Measurements from ENCODE around the gene SPOUT1. TPM values are rescaled to one million over a fixed set of nuclear protein-coding genes. Genes with fewer than 3 reads are reported as not detected.

The SPOUT1 gene
- total and polyA plus RNA-seq, 2 donors (not counting 1 experiment from before 2014, with no cell fraction given): 73.0 to 86.4 TPM

- no peak for ATAC-seq (ENCODE audit: low read depth)
- H3K27me3 ChIP-seq (replicated peaks in 1 of 4; ENCODE audit: control extremely low read depth in 1 of 4, control insufficient read depth in 3 of 4, insufficient read depth in 4 of 4, low read length in 3 of 4): no peaks in the 10 kb centered on the region
- no peaks in the 10 kb centered on the region for H3K36me3 ChIP-seq (replicated peaks in 1 of 2; ENCODE audit: control extremely low read depth in 1 of 2, control insufficient read depth in 1 of 2, extremely low read depth in 1 of 2, insufficient read depth in 2 of 2, low read length in 1 of 2)
- no peak overlapping the region for H3K9ac ChIP-seq (ENCODE audit: low read length)
- H2AFZ ChIP-seq (ENCODE audit: insufficient read depth, low read depth, low read length, poor library complexity, severe bottlenecking): no peak overlapping the region
- H3K4me1 ChIP-seq (ENCODE audit: control insufficient read depth in 2 of 2, insufficient read depth in 2 of 2, low read length in 2 of 2): no peaks in the 10 kb centered on the region
- H3K4me3 ChIP-seq (ENCODE audit: control extremely low read depth in 1 of 5, extremely low read depth in 1 of 5, insufficient read depth in 1 of 5, low read depth in 2 of 5, low read length in 4 of 5): no peak overlapping the region
- peaks cover 15% of the 10 kb centered on the region for H3K79me2 ChIP-seq (ENCODE audit: control insufficient read depth, insufficient read depth, low read length)
- peaks cover 0 to 31% (median 4%) of the 10 kb centered on the region in 3 donors for H3K9me3 ChIP-seq (ENCODE audit: control extremely low read depth in 1 of 3, control insufficient read depth in 2 of 3, insufficient read depth in 1 of 3, low read length in 2 of 3)
- Mint-ChIP-seq H3K4me3 (no peak overlapping the region), H3K4me1 (no peaks in the 10 kb centered on the region), H3K27me3 (no peaks in the 10 kb centered on the region), H3K9me3 (ENCODE audit: insufficient read depth) (no peaks in the 10 kb centered on the region), H3K27ac (no peak overlapping the region)
- H3K4me2 ChIP-seq (replicated peaks; ENCODE audit: low read depth, low read length, poor library complexity, severe bottlenecking): no peak overlapping the region
- no peak for DNase-seq
- TF ChIP-seq EZH2 (IDR thresholded peaks at IDR 0.05; ENCODE audit: borderline replicate concordance, insufficient read depth, low read depth, low read length, poor library complexity, severe bottlenecking) (no peak), CTCF (IDR thresholded peaks at IDR 0.05) (no peak)
- ChIA-PET POLR2A (no interaction called here), CTCF (interaction anchor here (0.7 kb wide), 1 partner anchor 82 kb away, joined by 3 read pairs; no protein-coding TSS in a partner anchor)
- no peak overlapping the region for H3K27ac ChIP-seq (ENCODE audit: low read length in 2 of 2)
- intact Hi-C loops (cut with micrococcal nuclease): no loop called here
- no CpG with 5 or more reads among the region's 1 CpG for WGBS (ENCODE audit: insufficient coverage)
- no peaks in the 10 kb centered on the region for H4K20me1 ChIP-seq (ENCODE audit: control insufficient read depth, insufficient read depth, low read length, poor library complexity, severe bottlenecking)
Observed at GRCh38 chr9:128847803-128848202, 18.2 kb upstream of the SPOUT1 start.

- Histone ChIP-seq H2AFZ (ENCODE audit: insufficient read depth, low read depth, low read length, poor library complexity, severe bottlenecking) (no peak overlapping the region), H3K9ac (ENCODE audit: low read length) (no peak overlapping the region), H3K79me2 (ENCODE audit: control insufficient read depth, insufficient read depth, low read length) (peaks cover 15% of the 10 kb centered on the region), H3K27me3 (replicated peaks in 1 of 4; ENCODE audit: control extremely low read depth in 1 of 4, control insufficient read depth in 3 of 4, insufficient read depth in 4 of 4, low read length in 3 of 4) (no peaks in the 10 kb centered on the region), H3K4me2 (replicated peaks; ENCODE audit: low read depth, low read length, poor library complexity, severe bottlenecking) (no peak overlapping the region), H3K36me3 (replicated peaks in 1 of 2; ENCODE audit: control extremely low read depth in 1 of 2, control insufficient read depth in 1 of 2, extremely low read depth in 1 of 2, insufficient read depth in 2 of 2, low read length in 1 of 2) (peaks cover 0 to 6% of the 10 kb centered on the region in 2 experiments), H4K20me1 (ENCODE audit: control insufficient read depth, insufficient read depth, low read length, poor library complexity, severe bottlenecking) (no peaks in the 10 kb centered on the region), H3K9me3 (ENCODE audit: control extremely low read depth in 1 of 3, control insufficient read depth in 2 of 3, insufficient read depth in 1 of 3, low read length in 2 of 3) (peaks cover 0 to 26% (median 4%) of the 10 kb centered on the region in 3 donors), H3K4me3 (ENCODE audit: control extremely low read depth in 1 of 5, extremely low read depth in 1 of 5, insufficient read depth in 1 of 5, low read depth in 2 of 5, low read length in 4 of 5) (no peak overlapping the region), H3K4me1 (ENCODE audit: control insufficient read depth in 2 of 2, insufficient read depth in 2 of 2, low read length in 2 of 2) (no peaks in the 10 kb centered on the region), H3K27ac (ENCODE audit: low read length in 2 of 2) (no peak overlapping the region)
- DNase-seq: no peak
- Mint-ChIP-seq H3K27me3 (no peaks in the 10 kb centered on the region), H3K4me3 (no peak overlapping the region), H3K27ac (no peak overlapping the region), H3K4me1 (peaks cover 2% of the 10 kb centered on the region), H3K9me3 (ENCODE audit: insufficient read depth) (no peaks in the 10 kb centered on the region)
- TF ChIP-seq CTCF (IDR thresholded peaks at IDR 0.05): no peak
- TF ChIP-seq EZH2 (IDR thresholded peaks at IDR 0.05; ENCODE audit: borderline replicate concordance, insufficient read depth, low read depth, low read length, poor library complexity, severe bottlenecking): no peak
- ChIA-PET POLR2A (no interaction called here), CTCF (no interaction called here)
- intact Hi-C loops (cut with micrococcal nuclease): no loop called here
- 79% methylated on average over 3 of the region's 3 CpGs for WGBS (ENCODE audit: insufficient coverage)
- no peak for ATAC-seq (ENCODE audit: low read depth)
Observed at GRCh38 chr9:128846680-128847030, 17.1 kb upstream of the SPOUT1 start.

All from B cell (primary cell).